CD4-positive, alpha-beta T cell treated with Interleukin-15 for 4 hours (primary cell): ENCODE results near the gene PER2.
A peak's percentile ranks its signal among the peaks of the same experiment; 100 is the strongest.

ENCODE experiments used
- DNase-seq: peaks from one replicate; pipeline ENCODE4 v3.0.0-alpha.2; 2020; ENCODE audit warnings: low spot score

The PER2 gene

DNA sequence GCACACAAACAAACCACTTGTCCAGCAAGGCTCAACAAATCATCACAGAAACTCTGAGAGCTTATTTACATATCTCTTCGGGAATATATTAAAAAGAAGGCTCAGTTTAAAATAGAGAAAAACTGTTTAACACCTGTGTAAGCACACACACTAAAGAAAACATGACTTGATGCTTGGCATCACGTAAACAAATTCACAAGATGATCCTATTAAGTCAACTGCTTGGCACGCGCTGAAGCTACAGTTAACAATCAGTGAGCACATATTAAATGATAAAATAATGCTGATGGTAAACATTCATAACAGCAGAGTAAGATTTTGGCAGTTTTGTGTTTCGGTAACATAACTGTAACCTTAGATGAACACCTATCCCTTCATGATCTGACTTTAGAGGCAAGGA is 44.3 kb downstream of the PER2 start:
- DNase-seq: no peak

- DNase-seq: no peak
These were observed 44.8 kb downstream of the PER2 start for GRCh38 chr2:238243496-238244076.

- DNase-seq: no peak
These were observed 45.5 kb downstream of the PER2 start for GRCh38 chr2:238242731-238243495.

GRCh38 chr2:238241970-238242369 is 46.4 kb downstream of the PER2 start:
- DNase-seq: no peak

- no peak for DNase-seq
These were observed 47.4 kb downstream of the PER2 start for GRCh38 chr2:238240757-238241711.

DNA sequence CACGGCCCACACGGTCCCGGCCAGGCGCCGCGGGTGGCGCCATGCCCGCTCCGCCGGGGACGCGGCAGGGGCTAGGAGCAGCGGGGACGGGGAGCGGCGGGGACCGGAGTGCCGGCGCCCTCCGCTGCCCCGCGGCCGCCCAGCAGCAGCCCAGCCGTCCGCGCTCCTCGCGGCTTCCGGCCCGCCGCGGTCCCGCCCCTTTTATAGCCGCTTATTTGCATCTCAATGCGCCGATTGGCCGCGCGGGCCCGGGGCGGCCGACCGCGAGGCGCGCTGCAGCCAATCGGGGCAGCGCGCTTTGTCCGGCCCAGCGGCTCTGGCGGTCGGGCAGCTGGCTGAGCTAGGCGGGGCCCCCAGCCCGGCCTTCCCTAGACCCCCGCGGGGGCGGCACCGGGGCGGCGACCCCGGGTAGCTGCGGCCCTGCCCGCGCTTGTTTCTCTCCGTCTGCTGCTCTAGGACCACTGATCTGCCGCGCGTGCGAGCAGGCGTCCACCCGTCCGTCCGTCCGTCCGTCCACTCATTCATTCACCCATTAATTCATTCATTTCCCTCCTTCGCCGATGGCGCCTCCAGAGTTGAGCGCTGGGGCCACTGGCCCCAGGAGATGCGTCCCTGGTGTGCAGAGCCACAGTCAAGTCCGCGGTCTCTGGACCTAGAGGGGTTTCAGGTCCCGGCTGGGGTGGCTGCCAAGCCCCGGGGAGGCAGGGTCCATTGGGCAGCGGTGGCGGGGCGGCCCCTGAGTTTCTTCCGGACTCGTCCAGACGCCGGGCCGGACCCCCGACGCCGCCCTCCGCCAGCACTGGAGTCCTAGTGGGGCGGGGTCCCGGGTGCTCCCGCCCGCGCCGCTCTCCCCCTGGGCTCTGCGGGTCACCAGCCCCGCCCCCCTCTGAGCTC is 48.3 kb downstream of the PER2 start, which contains the start of gene HES6:
TSS of gene HES6 (minus strand) at position 176 of the 894 bp plus-strand sequence. CDS start at position 43, 133 bp downstream.
- DNase-seq: peak; percentile 71

DNA sequence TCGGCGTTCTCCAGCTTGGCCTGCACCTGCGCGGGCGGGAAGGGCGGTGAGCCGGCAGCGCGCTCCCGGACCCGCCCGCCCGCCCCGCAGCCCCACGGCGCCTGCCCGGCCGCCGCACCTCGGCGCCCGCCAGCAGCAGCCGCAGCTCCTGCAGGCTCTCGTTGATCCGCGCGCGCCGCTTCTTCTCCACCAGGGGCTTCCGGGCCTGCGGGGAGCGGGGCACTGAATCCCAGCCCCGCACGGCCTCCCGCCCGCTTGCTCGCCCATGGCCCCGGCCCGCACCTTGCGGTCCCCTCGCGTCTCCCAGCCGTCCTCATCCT is 48.9 kb downstream of the PER2 start:
- DNase-seq: no peak

- peak; percentile 30 for DNase-seq
These were observed 49.5 kb downstream of the PER2 start for GRCh38 chr2:238238766-238239542.

DNA sequence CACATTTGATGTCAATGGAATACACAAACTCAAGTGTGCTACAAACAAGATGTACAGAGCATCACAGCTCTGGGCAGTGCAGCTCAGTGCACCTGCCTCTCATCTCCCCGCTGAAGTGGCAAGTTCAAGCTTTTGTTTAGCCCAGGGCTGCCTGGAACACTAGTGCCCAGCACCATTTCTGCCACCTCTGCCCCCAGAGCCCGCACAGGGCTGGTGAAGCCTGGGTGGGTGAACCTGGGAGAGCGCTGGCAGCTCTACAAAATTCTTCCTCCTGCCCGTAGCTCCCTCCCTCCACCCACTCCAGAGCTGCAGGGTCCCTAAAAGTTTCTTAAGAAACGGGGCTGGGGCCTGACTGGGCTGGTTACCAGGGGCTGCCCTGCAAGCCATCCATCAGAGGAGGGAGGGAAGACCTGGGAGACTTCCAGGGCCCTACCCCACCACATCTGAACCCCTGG is 50.1 kb downstream of the PER2 start:
- DNase-seq: no peak

DNA sequence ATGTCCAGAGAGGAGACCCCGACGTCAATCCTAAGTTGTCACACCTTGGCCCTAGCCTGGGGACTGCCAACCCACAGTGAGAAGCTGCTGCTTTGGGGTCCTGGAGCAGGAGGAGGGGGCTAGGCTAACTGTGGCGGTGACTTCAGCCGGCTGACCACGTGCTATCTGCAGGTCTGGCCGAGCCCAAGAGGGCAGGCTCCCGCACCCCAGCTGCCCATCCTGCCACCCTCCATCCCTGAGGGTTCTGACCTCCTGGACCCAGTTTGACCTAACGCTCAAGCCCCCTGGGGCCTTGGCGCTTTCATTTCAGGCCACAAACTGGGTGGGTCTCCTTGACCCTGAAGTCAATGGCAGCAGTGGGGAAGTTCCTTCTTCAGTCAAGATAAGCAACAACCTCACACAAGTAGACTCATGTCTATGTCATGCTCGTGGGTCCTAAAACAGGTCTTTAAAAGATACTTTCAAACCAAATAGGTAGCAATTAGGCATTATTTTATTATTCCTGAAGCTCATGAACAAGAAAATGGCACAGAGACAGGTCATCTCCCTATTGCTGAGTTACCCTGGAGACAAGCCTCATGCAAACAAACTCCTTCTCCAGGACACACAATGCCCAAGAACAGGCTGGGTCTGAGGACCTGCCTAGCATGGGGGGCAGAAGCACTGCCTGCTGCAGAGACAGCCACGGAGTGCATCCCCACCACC is 50.8 kb downstream of the PER2 start:
- no peak for DNase-seq

DNA sequence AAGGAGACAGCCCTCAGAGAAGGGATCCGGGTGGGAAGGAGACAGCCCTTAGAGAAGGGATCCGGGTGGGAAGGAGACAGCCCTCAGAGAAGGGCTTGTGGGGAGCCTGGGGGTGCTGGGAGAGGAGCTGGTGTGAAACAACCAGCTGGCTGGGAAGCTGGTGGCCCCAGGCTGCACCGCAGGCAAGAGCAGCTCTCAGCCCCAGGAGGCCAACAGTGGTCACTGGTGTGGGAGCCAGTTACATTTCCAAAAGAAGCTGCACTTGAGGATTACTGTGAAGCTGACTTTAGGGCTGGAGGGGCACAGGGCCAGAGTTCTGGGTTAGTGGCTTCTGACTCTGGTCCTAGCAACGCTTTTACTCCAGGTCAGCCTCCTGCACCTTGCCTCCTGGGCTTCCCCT is 51.8 kb downstream of the PER2 start:
- DNase-seq: no peak

- no peak for DNase-seq
These were observed 52.6 kb downstream of the PER2 start for GRCh38 chr2:238235856-238236255.

- no peak for DNase-seq
These were observed 53.1 kb downstream of the PER2 start for GRCh38 chr2:238235331-238235732.

GRCh38 chr2:238233625-238234024 is 54.8 kb downstream of the PER2 start:
- DNase-seq: no peak

- DNase-seq: no peak
These were observed 56.6 kb downstream of the PER2 start for GRCh38 chr2:238231809-238232208.

GRCh38 chr2:238231251-238231793 is 57.1 kb downstream of the PER2 start:
- peak; percentile 74 for DNase-seq

DNA sequence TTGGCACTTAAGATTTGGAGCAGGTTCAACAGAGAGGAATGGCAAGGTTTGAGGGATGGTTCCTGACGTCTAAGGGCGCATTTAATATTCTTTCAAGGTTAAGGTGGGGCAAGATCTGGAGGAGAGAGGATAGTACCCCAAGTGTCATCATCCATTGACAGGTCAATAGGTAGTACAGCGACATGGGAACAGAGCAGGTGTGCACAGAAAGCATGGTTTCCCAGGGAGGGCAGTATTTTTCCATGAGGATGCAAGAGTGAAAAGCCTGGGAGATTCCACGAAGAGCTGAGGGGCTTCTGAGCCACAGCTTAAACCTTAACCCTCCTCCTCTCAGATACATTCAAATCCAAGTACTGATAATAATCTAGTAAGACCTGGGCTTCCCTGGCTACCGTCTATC is 57.7 kb downstream of the PER2 start:
- DNase-seq: no peak

GRCh38 chr2:238228700-238229099 is 59.7 kb downstream of the PER2 start:
- DNase-seq: no peak

DNA sequence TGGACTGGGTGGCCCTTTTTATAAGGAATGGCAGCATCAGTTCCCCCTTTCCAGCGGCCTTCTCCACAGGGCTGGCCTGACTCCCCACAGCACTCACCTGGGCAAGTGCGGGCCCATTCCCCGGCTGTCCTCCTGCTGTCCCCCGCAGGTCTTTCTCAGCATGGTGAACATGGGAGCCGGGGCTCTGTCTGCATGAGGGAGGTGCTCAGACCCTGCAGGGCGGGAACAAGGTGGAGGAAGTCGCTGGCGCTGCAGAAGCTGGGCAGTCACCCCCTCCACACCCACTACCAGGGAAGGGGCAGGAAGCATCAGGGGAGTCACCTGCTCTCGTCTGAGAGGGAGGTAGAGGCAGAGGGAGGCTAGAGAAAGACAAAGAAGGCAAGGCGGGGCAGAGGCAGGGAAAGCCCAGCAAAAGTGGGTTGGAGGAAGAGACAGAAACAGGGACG is 60.8 kb downstream of the PER2 start:
- DNase-seq: no peak
